MCF 10A (cell line): ENCODE measurements around the gene SRPK3. TPM values are rescaled to one million over a fixed set of nuclear protein-coding genes. Genes with fewer than 3 reads are reported as not detected.

ENCODE experiments used
- BruUV-seq: library from RNA; stranded (reverse); fragments of 400-500 nt; replicated peaks from 2 replicates; lab custom pipeline; 2021; lab: Mats Ljungman, UMichigan
- CTCF ChIA-PET: fragments of 300-600 bp; sonication (Branson Sonifier 250); formaldehyde crosslinking; extraction: SDS; loops from one replicate; lab custom pipeline; 2021; ENCODE audit warnings: antibody characterized with exemption, inconsistent platforms; lab: Yijun Ruan, JAX
- POLR2A ChIA-PET: fragments of 300-600, 350-650 bp; sonication (Branson Sonifier 250); formaldehyde crosslinking; extraction: SDS; loops from one replicate; lab custom pipeline; 2020; ENCODE audit warnings: antibody characterized with exemption, inconsistent platforms; lab: Yijun Ruan, JAX
- DNase-seq: peaks from one replicate; pipeline ENCODE4 v3.0.0-alpha.2; 2018; ENCODE audit not compliant: unreplicated experiment
- H3K27ac Mint-ChIP-seq: one replicate; pipeline ENCODE4 v1.8.0; 2022; ENCODE audit warnings: mild to moderate bottlenecking, low read depth, mixed read lengths; ENCODE audit not compliant: unreplicated experiment
- H3K27me3 Mint-ChIP-seq: one replicate; pipeline ENCODE4 v1.8.0; 2022; ENCODE audit warnings: mixed read lengths; ENCODE audit not compliant: insufficient read depth, unreplicated experiment
- H3K36me3 Mint-ChIP-seq: one replicate; pipeline ENCODE4 v1.8.0; 2022; ENCODE audit warnings: mild to moderate bottlenecking, moderate library complexity, mixed read lengths; ENCODE audit not compliant: insufficient read depth, unreplicated experiment
- H3K4me1 Mint-ChIP-seq: one replicate; pipeline ENCODE4 v1.8.0; 2022; ENCODE audit warnings: mixed read lengths; ENCODE audit not compliant: insufficient read depth, unreplicated experiment
- H3K4me3 Mint-ChIP-seq: one replicate; pipeline ENCODE4 v1.8.0; 2022; ENCODE audit warnings: mild to moderate bottlenecking, moderate library complexity, mixed read lengths; ENCODE audit not compliant: unreplicated experiment
- H3K9me3 Mint-ChIP-seq: one replicate; pipeline ENCODE4 v1.8.0; 2022; ENCODE audit warnings: mixed read lengths; ENCODE audit not compliant: unreplicated experiment
- CTCF ChIP-seq: fragments of 200-600 bp; IDR thresholded peaks from one replicate; pipeline ENCODE4 v1.8.0; 2022; ENCODE audit warnings: antibody characterized with exemption, mild to moderate bottlenecking; ENCODE audit not compliant: unreplicated experiment
- intact Hi-C: fragments of 100-400 bp; cut with micrococcal nuclease; formaldehyde crosslinking; loops from 2 replicates; pipeline ENCODE4 v1.14.1; 2022
- total RNA-seq: library from RNA; stranded (reverse); gene quantifications from 2 replicates; pipeline ENCODE4 v1.2.3, GENCODE V29; 2022

SRPK3 gene
- total RNA-seq, 1 experiment from 2014 or later = not detected

GRCh38 chrX:153774576-153775292, 6.1 kb upstream of the SRPK3 start:
- H3K36me3 Mint-ChIP-seq = peaks cover 14% of the 10 kb centered on the region
- no peaks in the 10 kb centered on the region for H3K4me1 Mint-ChIP-seq
- intact Hi-C loops = no loop called here
- H3K4me3 Mint-ChIP-seq = no peak overlapping the region
- BruUV-seq = no TSS peak
- no peak for TF ChIP-seq CTCF
- no peaks in the 10 kb centered on the region for H3K9me3 Mint-ChIP-seq
- POLR2A ChIA-PET = no interaction called here
- no peak overlapping the region for H3K27ac Mint-ChIP-seq
- DNase-seq = no peak
- no peaks in the 10 kb centered on the region for H3K27me3 Mint-ChIP-seq
- CTCF ChIA-PET = interaction anchor here (0.6 kb wide), 3 partner anchors 158 to 179 kb away, joined by 3 read pairs; no protein-coding TSS in a partner anchor

GRCh38 chrX:153775293-153776119, 5.3 kb upstream of the SRPK3 start:
- Mint-ChIP-seq H3K27ac (no peak overlapping the region), H3K4me1 (no peaks in the 10 kb centered on the region), H3K36me3 (peaks cover 17% of the 10 kb centered on the region), H3K27me3 (no peaks in the 10 kb centered on the region), H3K9me3 (no peaks in the 10 kb centered on the region), H3K4me3 (no peak overlapping the region)
- TF ChIP-seq CTCF = no peak
- BruUV-seq = no TSS peak
- intact Hi-C loops = no loop called here
- ChIA-PET POLR2A (interaction anchor here (0.6 kb wide), 1 partner anchor 227 kb away, joined by 4 read pairs; no protein-coding TSS in a partner anchor), CTCF (interaction anchor here (0.6 kb wide), 3 partner anchors 157 to 178 kb away, joined by 3 read pairs; no protein-coding TSS in a partner anchor)
- DNase-seq = no peak

GRCh38 chrX:153776120-153776599, 4.7 kb upstream of the SRPK3 start:
- CTCF ChIA-PET = no interaction called here
- POLR2A ChIA-PET = no interaction called here
- peaks cover 17% of the 10 kb centered on the region for H3K36me3 Mint-ChIP-seq
- no peaks in the 10 kb centered on the region for H3K9me3 Mint-ChIP-seq
- H3K27me3 Mint-ChIP-seq = no peaks in the 10 kb centered on the region
- intact Hi-C loops = no loop called here
- no peak for DNase-seq
- BruUV-seq = no TSS peak
- no peak overlapping the region for H3K27ac Mint-ChIP-seq
- no peak overlapping the region for H3K4me3 Mint-ChIP-seq
- TF ChIP-seq CTCF = no peak
- H3K4me1 Mint-ChIP-seq = no peaks in the 10 kb centered on the region

- ChIA-PET CTCF (no interaction called here), POLR2A (no interaction called here)
- intact Hi-C loops = no loop called here
- Mint-ChIP-seq H3K27me3 (no peaks in the 10 kb centered on the region), H3K9me3 (no peaks in the 10 kb centered on the region), H3K4me3 (no peak overlapping the region), H3K27ac (no peak overlapping the region), H3K4me1 (no peaks in the 10 kb centered on the region), H3K36me3 (peaks cover 17% of the 10 kb centered on the region)
- no TSS peak for BruUV-seq
- no peak for TF ChIP-seq CTCF
- no peak for DNase-seq
Observed at GRCh38 chrX:153776611-153777045, 4.2 kb upstream of the SRPK3 start.
